Astrocyte (in vitro differentiated cells and primary cell): ENCODE results near the gene CPT1A.

Source experiments
- EZH2 ChIP-seq: IDR thresholded peaks from 2 replicates; pipeline ENCODE4 v1.6.1; 2012; ENCODE audit warnings: mild to moderate bottlenecking, low read length, inconsistent platforms; ENCODE audit not compliant: insufficient read depth
- TF ChIP-seq, protein P1 (sequence below): IDR thresholded peaks from 2 replicates; pipeline ENCODE4 v1.5.1; 2011; ENCODE audit warnings: low read depth, mild to moderate bottlenecking, inconsistent platforms, low read length, moderate library complexity; ENCODE audit not compliant: insufficient read depth

DNA sequence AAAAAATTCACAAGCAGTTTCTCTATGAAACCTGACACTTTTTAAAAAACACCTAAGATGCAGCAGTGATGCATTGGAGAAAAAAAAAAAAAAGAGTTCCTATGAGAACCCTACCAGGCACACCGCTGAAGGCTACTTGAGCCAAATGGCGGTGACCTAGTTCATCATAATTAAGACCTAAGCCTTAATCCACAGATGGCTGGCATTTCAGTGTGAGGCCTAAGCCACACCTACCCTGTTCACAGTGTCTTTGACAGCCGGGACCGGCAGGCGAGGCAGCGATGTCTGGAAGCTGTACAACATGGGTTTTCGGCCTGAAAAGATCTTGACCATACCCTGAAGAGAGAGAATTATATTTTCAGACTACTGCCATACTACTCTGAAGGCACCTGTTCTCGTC lies 38.0 kb downstream of the CPT1A start:
- no peak for TF ChIP-seq EZH2
- TF ChIP-seq, protein P1, sequence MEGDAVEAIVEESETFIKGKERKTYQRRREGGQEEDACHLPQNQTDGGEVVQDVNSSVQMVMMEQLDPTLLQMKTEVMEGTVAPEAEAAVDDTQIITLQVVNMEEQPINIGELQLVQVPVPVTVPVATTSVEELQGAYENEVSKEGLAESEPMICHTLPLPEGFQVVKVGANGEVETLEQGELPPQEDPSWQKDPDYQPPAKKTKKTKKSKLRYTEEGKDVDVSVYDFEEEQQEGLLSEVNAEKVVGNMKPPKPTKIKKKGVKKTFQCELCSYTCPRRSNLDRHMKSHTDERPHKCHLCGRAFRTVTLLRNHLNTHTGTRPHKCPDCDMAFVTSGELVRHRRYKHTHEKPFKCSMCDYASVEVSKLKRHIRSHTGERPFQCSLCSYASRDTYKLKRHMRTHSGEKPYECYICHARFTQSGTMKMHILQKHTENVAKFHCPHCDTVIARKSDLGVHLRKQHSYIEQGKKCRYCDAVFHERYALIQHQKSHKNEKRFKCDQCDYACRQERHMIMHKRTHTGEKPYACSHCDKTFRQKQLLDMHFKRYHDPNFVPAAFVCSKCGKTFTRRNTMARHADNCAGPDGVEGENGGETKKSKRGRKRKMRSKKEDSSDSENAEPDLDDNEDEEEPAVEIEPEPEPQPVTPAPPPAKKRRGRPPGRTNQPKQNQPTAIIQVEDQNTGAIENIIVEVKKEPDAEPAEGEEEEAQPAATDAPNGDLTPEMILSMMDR, result no peak
